K562 (cell line): ENCODE data around the gene PPP3CA.

Source experiments
- BHLHE40 ChIP-seq: IDR thresholded peaks from 2 replicates; pipeline ENCODE4 v1.6.1; 2011; ENCODE audit warnings: low read length, improper control_type of control experiment
- E2F1 ChIP-seq: sonication (generic); formaldehyde crosslinking; IDR thresholded peaks from 2 replicates; pipeline ENCODE4 v1.8.1; 2023; ENCODE audit warnings: mild to moderate bottlenecking, missing genetic modification reagents, moderate library complexity
- GTF2E2 ChIP-seq: fragments of 200-800 bp; sonication (Bioruptor generic); IDR thresholded peaks from 2 replicates; pipeline ENCODE4 v1.6.1; 2016; ENCODE audit warnings: missing genetic modification characterization, missing compliant biosample characterization
- MAZ ChIP-seq, 2 experiments: fragments of 450-650 bp in 1 of 2; sonication (generic) in 1 of 2; formaldehyde crosslinking; IDR thresholded peaks in 1 of 2; conservative IDR thresholded peaks in 1 of 2; 2 replicates each; pipeline versions ENCODE4 v1.4.0 to v1.5.0; 2020; ENCODE audit warnings: mild to moderate bottlenecking in 1 of 2, missing genetic modification reagents in 1 of 2
- MXI1 ChIP-seq: IDR thresholded peaks from 2 replicates; pipeline ENCODE4 v1.6.1; 2011; ENCODE audit warnings: low read depth, mild to moderate bottlenecking, improper control_type of control experiment, low read length
- NFXL1 ChIP-seq: fragments of 450-650 bp; formaldehyde crosslinking; IDR thresholded peaks from 2 replicates; pipeline ENCODE4 v1.4.0; 2021; ENCODE audit warnings: mild to moderate bottlenecking

- TF ChIP-seq MXI1 = no peak
- no peak for TF ChIP-seq NFXL1 (CRISPR knock-in tag)
- no peak for TF ChIP-seq GTF2E2
- TF ChIP-seq MAZ (CRISPR knock-in tag; conservative IDR thresholded peaks at IDR 0.05 in 1 of 2, IDR thresholded peaks at IDR 0.05 in 1 of 2) = no peak
- TF ChIP-seq E2F1 (CRISPR knock-in tag) = no peak
- no peak for TF ChIP-seq BHLHE40
Observed at GRCh38 chr4:101315041-101315440, 32.3 kb downstream of the PPP3CA start.
